ENCODE results near the gene ADAT1. TPM values are rescaled to one million over a fixed set of nuclear protein-coding genes. Genes with fewer than 3 reads are reported as not detected.
A peak's percentile ranks its signal among the peaks of the same experiment; 100 is the strongest.

Gene ADAT1
- 23.2 TPM for total RNA-seq
- 22.2 TPM for polyA plus RNA-seq
- long read RNA-seq, donor 1: 0 reads
- long read RNA-seq, donor 2: 0 reads
- long read RNA-seq, donor 3, partial matches to known transcripts: 0 of 2 reads
- long read RNA-seq, donor 3, other reads (novel, unspliced or antisense): 0 of 2 reads
- long read RNA-seq, donor 4, partial matches to known transcripts: 0 of 2 reads
- long read RNA-seq, donor 4, other reads (novel, unspliced or antisense): 0 of 2 reads
- long read RNA-seq, donor 5, partial matches to known transcripts: 0 of 6 reads
- long read RNA-seq, donor 5, other reads (novel, unspliced or antisense): 0 of 6 reads
- long read RNA-seq, donor 6, partial matches to known transcripts: 0 of 3 reads
- long read RNA-seq, donor 6, other reads (novel, unspliced or antisense): 0 of 3 reads
- long read RNA-seq, donor 7, partial matches to known transcripts: 9 of 10 reads
- long read RNA-seq, donor 7, other reads (novel, unspliced or antisense): 0 of 10 reads
- long read RNA-seq, donor 8: 0 reads
- long read RNA-seq, donor 9: 0 reads
- long read RNA-seq, donor 10, partial matches to known transcripts: 0 of 1 reads
- long read RNA-seq, donor 10, other reads (novel, unspliced or antisense): 0 of 1 reads

GRCh38 chr16:75622761-75623605 lies at the start of gene ADAT1:
Gene ADAT1 (minus strand): TSS chr16:75623281. CDS start chr16:75620799, 2,482 bp downstream.
- Histone ChIP-seq H3K27me3 (ENCODE audit: control insufficient read depth in 2 of 2, insufficient read depth in 1 of 2, low read length in 1 of 2) (no peaks in the 10 kb centered on the region), H3K27ac (ENCODE audit: low read depth in 1 of 2, low read length in 1 of 2) (peak within 1 kb of the TSS; percentile 81 to 87), H3K4me1 (ENCODE audit: control insufficient read depth in 2 of 2, insufficient read depth in 2 of 2, low read length in 2 of 2) (peaks cover 2 to 22% of the 10 kb centered on the region in 2 donors), H3K36me3 (ENCODE audit: control insufficient read depth in 2 of 2, insufficient read depth in 2 of 2, low read length in 1 of 2) (peaks cover 34 to 41% of the 10 kb centered on the region in 2 donors), H3K4me3 (ENCODE audit: low read length in 2 of 2) (peak within 1 kb of the TSS; percentile 71 to 73), H3K9me3 (ENCODE audit: control insufficient read depth in 2 of 2, insufficient read depth in 1 of 2, low read length in 1 of 2) (no peaks in the 10 kb centered on the region)
- WGBS: under 1% methylated on average over 62 of the region's 62 CpGs
- peak; percentile 95 to 99 (median 98) for DNase-seq (ENCODE audit: low read depth in 6 of 9, low spot score in 9 of 9)

- no peak for DNase-seq (ENCODE audit: low read depth in 6 of 9, low spot score in 9 of 9)
- H3K27me3 ChIP-seq (ENCODE audit: control insufficient read depth in 2 of 2, insufficient read depth in 1 of 2, low read length in 1 of 2): no peaks in the 10 kb centered on the region
- H3K4me1 ChIP-seq (ENCODE audit: control insufficient read depth in 2 of 2, insufficient read depth in 2 of 2, low read length in 2 of 2): no peaks in the 10 kb centered on the region
- H3K27ac ChIP-seq (ENCODE audit: low read depth in 1 of 2, low read length in 1 of 2): no peak overlapping the region
- H3K36me3 ChIP-seq (ENCODE audit: control insufficient read depth in 2 of 2, insufficient read depth in 2 of 2, low read length in 1 of 2): no peaks in the 10 kb centered on the region
- no peaks in the 10 kb centered on the region for H3K9me3 ChIP-seq (ENCODE audit: control insufficient read depth in 2 of 2, insufficient read depth in 1 of 2, low read length in 1 of 2)
- H3K4me3 ChIP-seq (ENCODE audit: low read length in 2 of 2): no peak overlapping the region
Observed at GRCh38 chr16:75667503-75667902, 44.4 kb upstream of the ADAT1 start.

GRCh38 chr16:75660726-75661302 lies 37.7 kb upstream of the ADAT1 start:
- no peak for DNase-seq (ENCODE audit: low read depth in 6 of 9, low spot score in 9 of 9)
- 97% methylated on average over 4 of the region's 4 CpGs for WGBS
- Histone ChIP-seq H3K4me1 (ENCODE audit: control insufficient read depth in 2 of 2, insufficient read depth in 2 of 2, low read length in 2 of 2) (no peaks in the 10 kb centered on the region), H3K4me3 (ENCODE audit: low read length in 2 of 2) (no peak overlapping the region), H3K27ac (ENCODE audit: low read depth in 1 of 2, low read length in 1 of 2) (no peak overlapping the region), H3K27me3 (ENCODE audit: control insufficient read depth in 2 of 2, insufficient read depth in 1 of 2, low read length in 1 of 2) (no peaks in the 10 kb centered on the region), H3K9me3 (ENCODE audit: control insufficient read depth in 2 of 2, insufficient read depth in 1 of 2, low read length in 1 of 2) (no peaks in the 10 kb centered on the region), H3K36me3 (ENCODE audit: control insufficient read depth in 2 of 2, insufficient read depth in 2 of 2, low read length in 1 of 2) (peaks cover 33 to 37% of the 10 kb centered on the region in 2 donors)

- no peak for DNase-seq (ENCODE audit: low read depth in 6 of 9, low spot score in 9 of 9)
- Histone ChIP-seq H3K4me3 (ENCODE audit: low read length in 2 of 2) (no peak overlapping the region), H3K36me3 (ENCODE audit: control insufficient read depth in 2 of 2, insufficient read depth in 2 of 2, low read length in 1 of 2) (peaks cover 38 to 42% of the 10 kb centered on the region in 2 donors), H3K27me3 (ENCODE audit: control insufficient read depth in 2 of 2, insufficient read depth in 1 of 2, low read length in 1 of 2) (no peaks in the 10 kb centered on the region), H3K9me3 (ENCODE audit: control insufficient read depth in 2 of 2, insufficient read depth in 1 of 2, low read length in 1 of 2) (no peaks in the 10 kb centered on the region), H3K27ac (ENCODE audit: low read depth in 1 of 2, low read length in 1 of 2) (no peak overlapping the region), H3K4me1 (ENCODE audit: control insufficient read depth in 2 of 2, insufficient read depth in 2 of 2, low read length in 2 of 2) (no peaks in the 10 kb centered on the region)
- WGBS: 98% methylated on average over 6 of the region's 6 CpGs
Observed at GRCh38 chr16:75660321-75660720, 37.2 kb upstream of the ADAT1 start.

GRCh38 chr16:75658175-75658574 lies 35.1 kb upstream of the ADAT1 start:
- 97% methylated on average over 2 of the region's 2 CpGs for WGBS
- DNase-seq (ENCODE audit: low read depth in 6 of 9, low spot score in 9 of 9): no peak
- Histone ChIP-seq H3K27ac (ENCODE audit: low read depth in 1 of 2, low read length in 1 of 2) (no peak overlapping the region), H3K27me3 (ENCODE audit: control insufficient read depth in 2 of 2, insufficient read depth in 1 of 2, low read length in 1 of 2) (no peaks in the 10 kb centered on the region), H3K9me3 (ENCODE audit: control insufficient read depth in 2 of 2, insufficient read depth in 1 of 2, low read length in 1 of 2) (no peaks in the 10 kb centered on the region), H3K4me3 (ENCODE audit: low read length in 2 of 2) (no peak overlapping the region), H3K36me3 (ENCODE audit: control insufficient read depth in 2 of 2, insufficient read depth in 2 of 2, low read length in 1 of 2) (peaks cover 41 to 51% of the 10 kb centered on the region in 2 donors), H3K4me1 (ENCODE audit: control insufficient read depth in 2 of 2, insufficient read depth in 2 of 2, low read length in 2 of 2) (peaks cover 0 to 4% of the 10 kb centered on the region in 2 donors)

- H3K4me1 ChIP-seq (ENCODE audit: control insufficient read depth in 2 of 2, insufficient read depth in 2 of 2, low read length in 2 of 2): peaks cover 3 to 17% of the 10 kb centered on the region in 2 donors
- H3K27me3 ChIP-seq (ENCODE audit: control insufficient read depth in 2 of 2, insufficient read depth in 1 of 2, low read length in 1 of 2): no peaks in the 10 kb centered on the region
- H3K36me3 ChIP-seq (ENCODE audit: control insufficient read depth in 2 of 2, insufficient read depth in 2 of 2, low read length in 1 of 2): peaks cover 30 to 43% of the 10 kb centered on the region in 2 donors
- H3K4me3 ChIP-seq (ENCODE audit: low read length in 2 of 2): no peak overlapping the region
- H3K27ac ChIP-seq (ENCODE audit: low read depth in 1 of 2, low read length in 1 of 2): no peak overlapping the region
- no peak for DNase-seq (ENCODE audit: low read depth in 6 of 9, low spot score in 9 of 9)
- no peaks in the 10 kb centered on the region for H3K9me3 ChIP-seq (ENCODE audit: control insufficient read depth in 2 of 2, insufficient read depth in 1 of 2, low read length in 1 of 2)
- 88% methylated on average over 1 of the region's 1 CpG for WGBS
Observed at GRCh38 chr16:75653922-75654321, 30.8 kb upstream of the ADAT1 start.

- Histone ChIP-seq H3K27ac (ENCODE audit: low read depth in 1 of 2, low read length in 1 of 2) (peak overlapping the region; percentile 100), H3K27me3 (ENCODE audit: control insufficient read depth in 2 of 2, insufficient read depth in 1 of 2, low read length in 1 of 2) (no peaks in the 10 kb centered on the region), H3K9me3 (ENCODE audit: control insufficient read depth in 2 of 2, insufficient read depth in 1 of 2, low read length in 1 of 2) (no peaks in the 10 kb centered on the region), H3K4me1 (ENCODE audit: control insufficient read depth in 2 of 2, insufficient read depth in 2 of 2, low read length in 2 of 2) (peaks cover 12 to 27% of the 10 kb centered on the region in 2 donors), H3K36me3 (ENCODE audit: control insufficient read depth in 2 of 2, insufficient read depth in 2 of 2, low read length in 1 of 2) (peaks cover 3 to 14% of the 10 kb centered on the region in 2 donors), H3K4me3 (ENCODE audit: low read length in 2 of 2) (peak overlapping the region; percentile 76 to 90)
- DNase-seq (ENCODE audit: low read depth in 6 of 9, low spot score in 9 of 9): peak; percentile 77 to 95 (median 86)
- under 1% methylated on average over 62 of the region's 62 CpGs for WGBS
Observed at GRCh38 chr16:75648265-75649076, 25.4 kb upstream of the ADAT1 start.
